SU-DHL-6 (cell line): ENCODE results near the gene BIN2.

Experiments
- EZH2phosphoT487 ChIP-seq: fragments of 200-600 bp; sonication (generic), shearing (Covaris generic); conservative IDR thresholded peaks from 2 replicates; pipeline ENCODE4 v1.6.1; 2018; ENCODE audit warnings: mild to moderate bottlenecking, antibody characterized with exemption, low read length, moderate library complexity, mixed read lengths
- TF ChIP-seq, protein P1 (sequence below): fragments of 200-600 bp; sonication (generic); IDR thresholded peaks from one replicate; pipeline ENCODE4 v1.5.1; 2017; ENCODE audit warnings: antibody characterized with exemption, mild to moderate bottlenecking, low read length, moderate library complexity; ENCODE audit not compliant: insufficient read depth, poor library complexity, severe bottlenecking

DNA sequence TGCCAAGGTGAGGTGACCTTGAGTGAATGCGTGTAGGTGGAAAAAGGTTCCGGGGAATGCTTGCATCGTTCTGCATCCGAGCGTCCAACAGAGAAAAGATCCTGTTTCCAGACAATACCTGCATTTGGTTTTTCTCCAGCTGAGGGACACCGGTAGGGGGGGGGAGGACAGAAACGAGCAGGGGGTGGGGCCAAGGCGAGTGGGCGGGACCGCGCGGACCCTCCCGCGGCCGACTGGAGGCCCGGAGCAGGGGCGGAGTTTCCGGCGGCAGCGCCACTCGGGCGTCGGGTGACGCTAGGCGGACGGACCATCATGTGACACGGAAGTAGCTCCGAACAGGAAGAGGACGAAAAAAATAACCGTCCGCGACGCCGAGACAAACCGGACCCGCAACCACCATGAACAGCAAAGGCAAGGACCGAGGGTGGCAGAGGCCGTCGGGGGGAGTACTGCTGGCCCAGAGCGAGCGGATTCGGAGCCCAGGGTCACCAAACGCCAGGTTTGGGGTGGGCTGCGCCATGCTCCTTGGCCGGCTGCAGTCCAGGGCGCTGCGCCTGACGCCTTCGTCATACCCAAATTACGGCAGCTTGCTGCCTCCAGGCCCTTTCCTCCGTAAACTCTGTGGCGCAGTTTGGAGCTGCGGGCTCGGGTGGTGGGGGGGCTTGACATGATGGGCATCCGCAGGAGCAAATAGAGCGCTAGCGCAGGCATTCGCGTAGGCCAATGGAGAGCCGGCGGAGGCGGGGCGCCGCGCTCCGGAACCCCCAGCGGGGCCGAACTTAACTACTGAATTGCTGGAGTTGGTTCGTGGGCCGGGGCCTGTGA is 85.3 kb downstream of the BIN2 start, which contains the start of gene DAZAP2:
- TF ChIP-seq, protein P1, sequence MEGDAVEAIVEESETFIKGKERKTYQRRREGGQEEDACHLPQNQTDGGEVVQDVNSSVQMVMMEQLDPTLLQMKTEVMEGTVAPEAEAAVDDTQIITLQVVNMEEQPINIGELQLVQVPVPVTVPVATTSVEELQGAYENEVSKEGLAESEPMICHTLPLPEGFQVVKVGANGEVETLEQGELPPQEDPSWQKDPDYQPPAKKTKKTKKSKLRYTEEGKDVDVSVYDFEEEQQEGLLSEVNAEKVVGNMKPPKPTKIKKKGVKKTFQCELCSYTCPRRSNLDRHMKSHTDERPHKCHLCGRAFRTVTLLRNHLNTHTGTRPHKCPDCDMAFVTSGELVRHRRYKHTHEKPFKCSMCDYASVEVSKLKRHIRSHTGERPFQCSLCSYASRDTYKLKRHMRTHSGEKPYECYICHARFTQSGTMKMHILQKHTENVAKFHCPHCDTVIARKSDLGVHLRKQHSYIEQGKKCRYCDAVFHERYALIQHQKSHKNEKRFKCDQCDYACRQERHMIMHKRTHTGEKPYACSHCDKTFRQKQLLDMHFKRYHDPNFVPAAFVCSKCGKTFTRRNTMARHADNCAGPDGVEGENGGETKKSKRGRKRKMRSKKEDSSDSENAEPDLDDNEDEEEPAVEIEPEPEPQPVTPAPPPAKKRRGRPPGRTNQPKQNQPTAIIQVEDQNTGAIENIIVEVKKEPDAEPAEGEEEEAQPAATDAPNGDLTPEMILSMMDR = no peak
- no peak for TF ChIP-seq EZH2phosphoT487
